PFSK-1 (cell line): ENCODE measurements around the gene AP2M1.

ENCODE experiments used
- FOXP2 ChIP-seq: optimal IDR thresholded peaks from 2 replicates; pipeline ENCODE3; 2011; ENCODE audit warnings: borderline replicate concordance, control low read depth, inconsistent platforms; ENCODE audit not compliant: insufficient read depth; ENCODE audit errors: extremely low read length, extremely low read depth
- POLR2AphosphoS5 ChIP-seq: IDR thresholded peaks from 2 replicates; pipeline ENCODE4 v1.6.1; 2012; ENCODE audit warnings: low read depth, mild to moderate bottlenecking, control low read depth, low read length, moderate library complexity
- SIN3A ChIP-seq: IDR thresholded peaks from 2 replicates; pipeline ENCODE4 v1.6.1; 2012; ENCODE audit warnings: mild to moderate bottlenecking, low read length, moderate library complexity, borderline replicate concordance; ENCODE audit not compliant: insufficient read depth
- TAF1 ChIP-seq: IDR thresholded peaks from 2 replicates; pipeline ENCODE4 v1.6.1; 2012; ENCODE audit warnings: low read length, control low read depth, borderline replicate concordance; ENCODE audit not compliant: insufficient read depth
- TF ChIP-seq, protein P1 (sequence below), 2 experiments: IDR thresholded peaks; 2 replicates each; pipeline versions ENCODE4 v1.6.1 to v1.8.0; 2011 to 2012; ENCODE audit warnings: low read depth in 2 of 2, low read length in 2 of 2, control low read depth in 1 of 2, inconsistent platforms in 1 of 2, mild to moderate bottlenecking in 1 of 2, moderate library complexity in 1 of 2; ENCODE audit not compliant: insufficient read depth in 1 of 2

- TF ChIP-seq, protein P1, sequence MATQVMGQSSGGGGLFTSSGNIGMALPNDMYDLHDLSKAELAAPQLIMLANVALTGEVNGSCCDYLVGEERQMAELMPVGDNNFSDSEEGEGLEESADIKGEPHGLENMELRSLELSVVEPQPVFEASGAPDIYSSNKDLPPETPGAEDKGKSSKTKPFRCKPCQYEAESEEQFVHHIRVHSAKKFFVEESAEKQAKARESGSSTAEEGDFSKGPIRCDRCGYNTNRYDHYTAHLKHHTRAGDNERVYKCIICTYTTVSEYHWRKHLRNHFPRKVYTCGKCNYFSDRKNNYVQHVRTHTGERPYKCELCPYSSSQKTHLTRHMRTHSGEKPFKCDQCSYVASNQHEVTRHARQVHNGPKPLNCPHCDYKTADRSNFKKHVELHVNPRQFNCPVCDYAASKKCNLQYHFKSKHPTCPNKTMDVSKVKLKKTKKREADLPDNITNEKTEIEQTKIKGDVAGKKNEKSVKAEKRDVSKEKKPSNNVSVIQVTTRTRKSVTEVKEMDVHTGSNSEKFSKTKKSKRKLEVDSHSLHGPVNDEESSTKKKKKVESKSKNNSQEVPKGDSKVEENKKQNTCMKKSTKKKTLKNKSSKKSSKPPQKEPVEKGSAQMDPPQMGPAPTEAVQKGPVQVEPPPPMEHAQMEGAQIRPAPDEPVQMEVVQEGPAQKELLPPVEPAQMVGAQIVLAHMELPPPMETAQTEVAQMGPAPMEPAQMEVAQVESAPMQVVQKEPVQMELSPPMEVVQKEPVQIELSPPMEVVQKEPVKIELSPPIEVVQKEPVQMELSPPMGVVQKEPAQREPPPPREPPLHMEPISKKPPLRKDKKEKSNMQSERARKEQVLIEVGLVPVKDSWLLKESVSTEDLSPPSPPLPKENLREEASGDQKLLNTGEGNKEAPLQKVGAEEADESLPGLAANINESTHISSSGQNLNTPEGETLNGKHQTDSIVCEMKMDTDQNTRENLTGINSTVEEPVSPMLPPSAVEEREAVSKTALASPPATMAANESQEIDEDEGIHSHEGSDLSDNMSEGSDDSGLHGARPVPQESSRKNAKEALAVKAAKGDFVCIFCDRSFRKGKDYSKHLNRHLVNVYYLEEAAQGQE (IDR thresholded peaks at IDR 0.05; ENCODE audit: insufficient read depth in 1 of 2, low read depth in 2 of 2, low read length in 2 of 2): no peak
- TF ChIP-seq POLR2AphosphoS5 (no peak), TAF1 (no peak), SIN3A (no peak), FOXP2 (no peak)
Measured at GRCh38 chr3:184211718-184212117, 37.1 kb downstream of the AP2M1 start.
